Measurements from ENCODE around the gene METTL16. TPM values are rescaled to one million over a fixed set of nuclear protein-coding genes. Genes with fewer than 3 reads are reported as not detected.

The METTL16 gene
- total RNA-seq, 1 experiment from 2014 or later: 54.1 TPM

- TF ChIP-seq ZNF281 (CRISPR knock-in tag; IDR thresholded peaks at IDR 0.05) (no peak), GRHL2 (CRISPR knock-in tag; IDR thresholded peaks at IDR 0.05; ENCODE audit: insufficient replicate concordance, severe bottlenecking) (no peak), ZNF121 (CRISPR knock-in tag; IDR thresholded peaks at IDR 0.05) (no peak)
Measured at GRCh38 chr17:2373179-2373578, 138.5 kb downstream of the METTL16 start (continued).

- ATAC-seq (no peak), DNase-seq (ENCODE audit: low spot score) (no peak)
- no peak for TF ChIP-seq TCF7 (CRISPR knock-in tag; IDR thresholded peaks at IDR 0.05; ENCODE audit: low read depth)
- H3K4me3 Mint-ChIP-seq: no peak overlapping the region
- H3K36me3 Mint-ChIP-seq: peaks cover 6% of the 10 kb centered on the region; the same call in 1 of the 2 replicates
- no peaks in the 10 kb centered on the region for H3K27me3 Mint-ChIP-seq (ENCODE audit: low read depth)
- no peaks in the 10 kb centered on the region for H3K9me3 Mint-ChIP-seq
- POLR2A ChIA-PET: no interaction called here
- peaks cover 10% of the 10 kb centered on the region for H3K4me1 Mint-ChIP-seq
- H3K27ac Mint-ChIP-seq: no peak overlapping the region
- CTCF ChIA-PET: interaction anchor here (0.7 to 2.9 kb wide), 4 partner anchors 10 to 43 kb away, joined by 3 to 15 read pairs (median 4); no protein-coding TSS in a partner anchor
Measured at GRCh38 chr17:2372681-2373080, 139.0 kb downstream of the METTL16 start.

GRCh38 chr17:2372180-2372579 is 139.5 kb downstream of the METTL16 start:
- ChIA-PET POLR2A (no interaction called here), CTCF (interaction anchor here (0.6 to 2.9 kb wide), 3 partner anchors 11 to 19 kb away, joined by 3 to 15 read pairs (median 3); no protein-coding TSS in a partner anchor)
- DNase-seq (ENCODE audit: low spot score): no peak
- H3K4me3 Mint-ChIP-seq: no peak overlapping the region
- TF ChIP-seq STAT6 (CRISPR knock-in tag; conservative IDR thresholded peaks at IDR 0.05; ENCODE audit: low read depth) (no peak), ELF4 (CRISPR knock-in tag; IDR thresholded peaks at IDR 0.05; ENCODE audit: low read depth) (no peak)
- H3K9me3 Mint-ChIP-seq: no peaks in the 10 kb centered on the region
- H3K27ac Mint-ChIP-seq: no peak overlapping the region
- peaks cover 10% of the 10 kb centered on the region for H3K4me1 Mint-ChIP-seq
- H3K27me3 Mint-ChIP-seq (ENCODE audit: low read depth): no peaks in the 10 kb centered on the region
- ATAC-seq: no peak
- peaks cover 6% of the 10 kb centered on the region; the same call in 1 of the 2 replicates for H3K36me3 Mint-ChIP-seq

- DNase-seq (ENCODE audit: low spot score) (no peak), ATAC-seq (no peak)
- H3K4me1 Mint-ChIP-seq: peaks cover 12% of the 10 kb centered on the region
- H3K27me3 Mint-ChIP-seq (ENCODE audit: low read depth): no peaks in the 10 kb centered on the region
- ChIA-PET POLR2A (no interaction called here), CTCF (interaction anchor here (0.6 to 5.2 kb wide), 4 partner anchors 10 to 45 kb away, joined by 3 to 67 read pairs (median 28); no protein-coding TSS in a partner anchor)
- no peaks in the 10 kb centered on the region for H3K36me3 Mint-ChIP-seq
- H3K4me3 Mint-ChIP-seq: no peak overlapping the region
- no peak overlapping the region for H3K27ac Mint-ChIP-seq
- no peaks in the 10 kb centered on the region for H3K9me3 Mint-ChIP-seq
- TF ChIP-seq MYBL2 (CRISPR knock-in tag; IDR thresholded peaks at IDR 0.05) (no peak), PRDM15 (CRISPR knock-in tag; IDR thresholded peaks at IDR 0.05) (no peak), RELA (CRISPR knock-in tag; IDR thresholded peaks at IDR 0.05; ENCODE audit: borderline replicate concordance) (0 out of 2 replicates have a peak, but pooled peaks have one; percentile 31)
Measured at GRCh38 chr17:2371183-2372130, 140.2 kb downstream of the METTL16 start.
